HepG2 (cell line): ENCODE data around the gene PHLDB1. TPM values are rescaled to one million over a fixed set of nuclear protein-coding genes. Genes with fewer than 3 reads are reported as not detected.

Source experiments
- ATF5 ChIP-seq: sonication (generic); formaldehyde crosslinking; IDR thresholded peaks from 2 replicates; pipeline ENCODE4 v1.4.0; 2020; ENCODE audit warnings: mild to moderate bottlenecking, low read depth, missing genetic modification reagents
- CHD2 ChIP-seq: IDR thresholded peaks from 2 replicates; pipeline ENCODE4 v1.6.1; 2011; ENCODE audit warnings: low read depth, low read length, improper control_type of control experiment
- DR1 ChIP-seq: sonication (generic); formaldehyde crosslinking; IDR thresholded peaks from 2 replicates; pipeline ENCODE4 v1.8.0; 2021; ENCODE audit warnings: mild to moderate bottlenecking, missing genetic modification reagents, inconsistent platforms
- FIP1L1 ChIP-seq: fragments of 200-400 bp; formaldehyde crosslinking; IDR thresholded peaks from 2 replicates; pipeline ENCODE4 v1.6.1; 2018; ENCODE audit warnings: low read depth, mild to moderate bottlenecking, low read length, moderate library complexity, borderline replicate concordance; ENCODE audit not compliant: insufficient read depth
- HOXA9 ChIP-seq: sonication (generic); formaldehyde crosslinking; IDR thresholded peaks from 2 replicates; pipeline ENCODE4 v1.8.1; 2022; ENCODE audit warnings: missing genetic modification reagents, mild to moderate bottlenecking, moderate library complexity, borderline replicate concordance
- IKZF5 ChIP-seq: IDR thresholded peaks from 2 replicates; pipeline ENCODE4 v1.6.1; 2018; ENCODE audit warnings: missing genetic modification reagents, mild to moderate bottlenecking, missing compliant biosample characterization
- KAT8 ChIP-seq: IDR thresholded peaks from 2 replicates; pipeline ENCODE4 v1.6.1; 2016; ENCODE audit warnings: missing genetic modification reagents, missing compliant biosample characterization
- KDM5A ChIP-seq: fragments of 200-600 bp; sonication (generic); IDR thresholded peaks from 2 replicates; pipeline ENCODE4 v1.7.0; 2018; ENCODE audit warnings: antibody characterized with exemption, mild to moderate bottlenecking, low read length, borderline replicate concordance
- PCBP2 ChIP-seq: fragments of 200-400 bp; formaldehyde crosslinking; optimal IDR thresholded peaks from 2 replicates; pipeline ENCODE3; 2018; ENCODE audit warnings: low read length, low read depth; ENCODE audit not compliant: poor library complexity, severe bottlenecking
- SCMH1 ChIP-seq: sonication (generic); formaldehyde crosslinking; IDR thresholded peaks from 2 replicates; pipeline ENCODE4 v1.9.0; 2021; ENCODE audit warnings: missing genetic modification reagents, mild to moderate bottlenecking, borderline replicate concordance
- STAT6 ChIP-seq: sonication (generic); formaldehyde crosslinking; IDR thresholded peaks from 2 replicates; pipeline ENCODE4 v1.4.0; 2020; ENCODE audit warnings: missing genetic modification reagents, mild to moderate bottlenecking, borderline replicate concordance
- ZNF143 ChIP-seq: sonication (generic); formaldehyde crosslinking; IDR thresholded peaks from 2 replicates; pipeline ENCODE4 v1.4.0; 2020; ENCODE audit warnings: missing genetic modification reagents
- ZNF326 ChIP-seq: sonication (generic); formaldehyde crosslinking; IDR thresholded peaks from 2 replicates; pipeline ENCODE4 v1.4.0; 2020; ENCODE audit warnings: missing genetic modification reagents, borderline replicate concordance
- ZNF44 ChIP-seq: sonication (generic); formaldehyde crosslinking; IDR thresholded peaks from 2 replicates; pipeline ENCODE4 v1.5.1; 2020; ENCODE audit warnings: mild to moderate bottlenecking, missing genetic modification reagents
- ZNF577 ChIP-seq: sonication (generic); formaldehyde crosslinking; IDR thresholded peaks from 2 replicates; pipeline ENCODE4 v1.4.0; 2020; ENCODE audit warnings: mild to moderate bottlenecking, low read depth, missing genetic modification reagents, borderline replicate concordance
- ZNF619 ChIP-seq: sonication (generic); formaldehyde crosslinking; IDR thresholded peaks from 2 replicates; pipeline ENCODE4 v1.4.0; 2020; ENCODE audit warnings: mild to moderate bottlenecking, missing genetic modification reagents
- ZSCAN31 ChIP-seq: sonication (generic); formaldehyde crosslinking; IDR thresholded peaks from 2 replicates; pipeline ENCODE4 v1.5.0; 2020; ENCODE audit warnings: low read depth, mild to moderate bottlenecking, missing genetic modification reagents
- polyA plus RNA-seq, 8 experiments: library from polyadenylated mRNA; depleted of rRNA in 3 of 8; stranded (reverse) in 7 of 8; unstranded in 1 of 8; fragments of >200 nt; fragmentation: Illumina TruSeq in 4 of 8; extraction: Trizol in 4 of 8; gene quantifications; 2 replicates each; pipeline versions ENCODE4 v1.2.1 to v1.2.3, GENCODE V29; 2011 to 2016; ENCODE audit warnings: low read depth in 4 of 8, missing spikeins in 1 of 8, mixed read lengths in 1 of 8; ENCODE audit not compliant: insufficient read depth in 1 of 8
- total RNA-seq, 5 experiments: library from RNA; depleted of rRNA; stranded (reverse); fragments of >200 nt; fragmentation: Illumina TruSeq; extraction: Trizol; gene quantifications; 2 replicates each; pipeline ENCODE4 v1.2.3, GENCODE V29; 2016; ENCODE audit warnings: low read depth in 1 of 5
- TF ChIP-seq, protein P1 (sequence below): sonication (generic); formaldehyde crosslinking; IDR thresholded peaks from 2 replicates; pipeline ENCODE4 v1.4.0; 2020; ENCODE audit warnings: missing genetic modification reagents, mild to moderate bottlenecking, borderline replicate concordance

The PHLDB1 gene
- total and polyA plus RNA-seq, 2 of the 13 experiments (the other 11 are each of a cell fraction or from before 2014, with no cell fraction given) = 13.8 to 14.2 TPM

DNA sequence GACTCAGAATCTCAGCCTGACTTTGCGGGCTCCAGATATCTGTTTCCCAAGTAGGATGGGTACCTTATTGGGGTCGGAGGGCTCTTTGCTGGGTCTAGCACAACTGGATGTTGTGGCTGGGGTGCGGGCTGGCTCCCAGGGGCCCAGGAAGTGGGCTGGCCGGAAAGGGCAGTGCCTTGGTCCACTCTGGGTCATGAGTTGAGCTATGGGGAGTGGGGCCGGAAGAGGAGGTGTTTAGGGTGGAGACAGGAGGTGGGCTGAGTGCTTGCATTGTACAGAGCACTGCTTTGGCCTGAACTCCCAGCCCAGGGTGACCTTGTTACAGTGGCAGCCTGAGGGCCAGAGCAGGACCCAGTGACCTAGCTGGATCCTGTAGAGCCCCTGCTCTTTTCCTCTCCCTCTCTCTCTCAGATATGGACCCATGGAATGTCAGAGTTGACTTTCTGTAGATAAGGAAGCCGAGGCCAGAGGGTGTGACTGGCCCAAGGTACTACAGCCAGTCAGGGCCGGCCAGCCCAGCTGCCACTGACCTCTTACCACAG lies 13.2 kb downstream of the PHLDB1 start (continued):
- TF ChIP-seq STAT6 (peak; percentile 62; the same call in 1 of the 2 replicates), KDM5A (no peak), PCBP2 (no peak), DR1 (no peak), ZNF577 (no peak), SCMH1 (CRISPR knock-in tag) (no peak), IKZF5 (CRISPR knock-in tag) (peak; percentile 34; the same call in 1 of the 2 replicates), CHD2 (no peak), ZNF143 (CRISPR knock-in tag) (no peak), ZSCAN31 (CRISPR knock-in tag) (peak; percentile 64; the same call in 1 of the 2 replicates), ZNF619 (CRISPR knock-in tag) (0 out of 2 replicates have a peak, but pooled peaks have one; percentile 29), ZNF44 (CRISPR knock-in tag) (no peak), KAT8 (CRISPR knock-in tag) (peak; percentile 88), ATF5 (CRISPR knock-in tag) (no peak), FIP1L1 (no peak), ZNF326 (CRISPR knock-in tag) (no peak), HOXA9 (no peak)
- TF ChIP-seq, protein P1, sequence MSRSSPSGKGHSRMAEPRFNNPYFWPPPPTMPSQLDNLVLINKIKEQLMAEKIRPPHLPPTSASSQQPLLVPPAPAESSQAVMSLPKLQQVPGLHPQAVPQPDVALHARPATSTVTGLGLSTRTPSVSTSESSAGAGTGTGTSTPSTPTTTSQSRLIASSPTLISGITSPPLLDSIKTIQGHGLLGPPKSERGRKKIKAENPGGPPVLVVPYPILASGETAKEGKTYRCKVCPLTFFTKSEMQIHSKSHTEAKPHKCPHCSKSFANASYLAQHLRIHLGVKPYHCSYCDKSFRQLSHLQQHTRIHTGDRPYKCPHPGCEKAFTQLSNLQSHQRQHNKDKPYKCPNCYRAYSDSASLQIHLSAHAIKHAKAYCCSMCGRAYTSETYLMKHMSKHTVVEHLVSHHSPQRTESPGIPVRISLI = no peak
